HL-60 (cell line): ENCODE data around the gene COPRS.

Source experiments
- DNase-seq, 2 experiments: peaks; one replicate each; pipeline ENCODE4 v3.0.0-alpha.2; 2010 to 2020; ENCODE audit warnings: low read depth in 1 of 2, low spot score in 1 of 2
- H3K27ac ChIP-seq: fragments of 250-450 bp; sonication (Bioruptor Pico); replicated peaks from 2 replicates; pipeline ENCODE4 v1.5.1; 2020; ENCODE audit warnings: mild to moderate bottlenecking, moderate library complexity
- H3K27me3 ChIP-seq: fragments of 250-450 bp; sonication (Bioruptor Pico); 2 replicates; pipeline ENCODE4 v1.5.1; 2021; ENCODE audit warnings: mild to moderate bottlenecking, moderate library complexity; ENCODE audit not compliant: insufficient read depth, poor library complexity, severe bottlenecking
- H3K4me3 ChIP-seq: replicated peaks from 2 replicates; pipeline ENCODE4 v1.5.1; 2011; ENCODE audit warnings: mild to moderate bottlenecking, control low read depth, low read length; ENCODE audit not compliant: insufficient read depth
- CTCF ChIP-seq: IDR thresholded peaks from one replicate; pipeline ENCODE4 v1.5.1; 2011; ENCODE audit warnings: low read length, control low read depth, inconsistent platforms; ENCODE audit not compliant: insufficient read depth
- GABPA ChIP-seq: IDR thresholded peaks from 2 replicates; pipeline ENCODE4 v1.6.1; 2012; ENCODE audit warnings: low read depth
- POLR2AphosphoS5 ChIP-seq: IDR thresholded peaks from 2 replicates; pipeline ENCODE4 v1.6.1; 2012; ENCODE audit warnings: low read depth
- SPI1 ChIP-seq: IDR thresholded peaks from 2 replicates; pipeline ENCODE4 v1.6.1; 2012; ENCODE audit warnings: low read depth, mild to moderate bottlenecking, borderline replicate concordance
- TF ChIP-seq, protein P1 (sequence below): IDR thresholded peaks from 2 replicates; pipeline ENCODE4 v1.6.1; 2012; ENCODE audit warnings: low read depth; ENCODE audit not compliant: insufficient replicate concordance

The COPRS gene

GRCh38 chr17:31807846-31808245, 51.2 kb downstream of the COPRS start:
- DNase-seq, result no peak
- TF ChIP-seq CTCF (no peak), POLR2AphosphoS5 (no peak), SPI1 (no peak), GABPA (no peak)
- TF ChIP-seq, protein P1, sequence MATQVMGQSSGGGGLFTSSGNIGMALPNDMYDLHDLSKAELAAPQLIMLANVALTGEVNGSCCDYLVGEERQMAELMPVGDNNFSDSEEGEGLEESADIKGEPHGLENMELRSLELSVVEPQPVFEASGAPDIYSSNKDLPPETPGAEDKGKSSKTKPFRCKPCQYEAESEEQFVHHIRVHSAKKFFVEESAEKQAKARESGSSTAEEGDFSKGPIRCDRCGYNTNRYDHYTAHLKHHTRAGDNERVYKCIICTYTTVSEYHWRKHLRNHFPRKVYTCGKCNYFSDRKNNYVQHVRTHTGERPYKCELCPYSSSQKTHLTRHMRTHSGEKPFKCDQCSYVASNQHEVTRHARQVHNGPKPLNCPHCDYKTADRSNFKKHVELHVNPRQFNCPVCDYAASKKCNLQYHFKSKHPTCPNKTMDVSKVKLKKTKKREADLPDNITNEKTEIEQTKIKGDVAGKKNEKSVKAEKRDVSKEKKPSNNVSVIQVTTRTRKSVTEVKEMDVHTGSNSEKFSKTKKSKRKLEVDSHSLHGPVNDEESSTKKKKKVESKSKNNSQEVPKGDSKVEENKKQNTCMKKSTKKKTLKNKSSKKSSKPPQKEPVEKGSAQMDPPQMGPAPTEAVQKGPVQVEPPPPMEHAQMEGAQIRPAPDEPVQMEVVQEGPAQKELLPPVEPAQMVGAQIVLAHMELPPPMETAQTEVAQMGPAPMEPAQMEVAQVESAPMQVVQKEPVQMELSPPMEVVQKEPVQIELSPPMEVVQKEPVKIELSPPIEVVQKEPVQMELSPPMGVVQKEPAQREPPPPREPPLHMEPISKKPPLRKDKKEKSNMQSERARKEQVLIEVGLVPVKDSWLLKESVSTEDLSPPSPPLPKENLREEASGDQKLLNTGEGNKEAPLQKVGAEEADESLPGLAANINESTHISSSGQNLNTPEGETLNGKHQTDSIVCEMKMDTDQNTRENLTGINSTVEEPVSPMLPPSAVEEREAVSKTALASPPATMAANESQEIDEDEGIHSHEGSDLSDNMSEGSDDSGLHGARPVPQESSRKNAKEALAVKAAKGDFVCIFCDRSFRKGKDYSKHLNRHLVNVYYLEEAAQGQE, result no peak
- Histone ChIP-seq H3K27ac (no peak overlapping the region), H3K27me3 (no peaks in the 10 kb centered on the region), H3K4me3 (no peak overlapping the region)

DNA sequence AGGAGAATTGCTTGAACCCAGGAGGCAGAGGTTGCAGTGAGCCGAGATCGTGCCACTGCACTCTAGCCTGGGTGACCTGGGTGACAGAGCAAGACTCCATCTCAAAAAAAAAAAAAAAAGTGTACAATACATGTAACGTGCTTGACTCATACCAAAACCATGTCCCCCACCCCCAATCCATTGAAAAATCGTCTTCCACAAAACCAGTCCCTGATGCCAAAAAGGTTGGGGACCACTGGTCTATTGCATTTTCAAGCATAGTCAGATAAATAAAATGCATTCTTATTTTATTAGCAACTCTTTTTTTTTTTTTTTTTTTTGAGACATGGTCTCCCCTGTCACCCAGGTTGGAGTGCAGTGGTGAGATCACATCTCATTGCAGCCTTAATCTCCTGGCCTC, 52.1 kb downstream of the COPRS start:
- Histone ChIP-seq H3K27me3 (no peaks in the 10 kb centered on the region), H3K4me3 (no peak overlapping the region), H3K27ac (no peak overlapping the region)
- no peak for DNase-seq
- TF ChIP-seq POLR2AphosphoS5 (no peak), CTCF (no peak), GABPA (no peak), SPI1 (no peak)
- TF ChIP-seq, protein P1, result no peak

DNA sequence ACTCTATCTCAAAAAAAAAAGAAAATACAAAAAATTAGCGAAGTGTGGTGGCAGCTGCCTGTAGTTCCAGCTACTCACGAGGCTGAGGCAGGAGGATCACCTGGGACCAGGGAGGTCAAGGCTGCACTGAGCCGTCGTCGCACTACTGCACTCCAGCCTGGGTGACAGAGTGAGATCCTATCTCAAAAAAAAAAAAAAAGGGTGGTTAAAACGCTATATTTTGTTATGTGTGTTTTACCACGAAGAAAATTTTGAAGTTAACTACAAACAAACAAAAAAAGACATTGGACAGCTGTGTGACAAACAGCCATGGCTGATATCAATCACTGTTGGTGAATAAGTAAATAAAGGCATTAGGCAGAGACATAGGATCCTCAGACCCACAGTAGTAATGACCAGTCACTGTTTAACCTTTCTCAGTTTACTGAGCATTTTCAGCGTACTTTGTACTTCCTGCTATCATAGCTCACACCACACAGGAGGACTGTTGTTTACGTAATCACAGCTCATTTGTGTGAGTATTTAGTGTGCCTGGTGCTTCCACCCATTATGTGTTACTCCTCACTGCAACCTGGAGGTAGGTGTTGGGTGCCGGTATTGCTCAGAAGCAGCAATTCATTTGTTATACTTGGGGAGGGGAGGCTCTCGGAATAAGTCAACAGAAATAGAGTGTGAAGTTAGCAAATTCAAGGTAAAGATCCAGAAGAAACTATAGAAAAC, 55.4 kb downstream of the COPRS start:
- TF ChIP-seq, protein P1, result no peak
- no peak for TF ChIP-seq GABPA
- TF ChIP-seq SPI1, result no peak
- TF ChIP-seq CTCF, result no peak
- no peak for TF ChIP-seq POLR2AphosphoS5
- Histone ChIP-seq H3K27me3 (no peaks in the 10 kb centered on the region), H3K27ac (no peak overlapping the region), H3K4me3 (no peak overlapping the region)
- DNase-seq, result peak; percentile 3 to 10
